ENCODE measurements around the gene ENAH.

The ENAH gene

DNA sequence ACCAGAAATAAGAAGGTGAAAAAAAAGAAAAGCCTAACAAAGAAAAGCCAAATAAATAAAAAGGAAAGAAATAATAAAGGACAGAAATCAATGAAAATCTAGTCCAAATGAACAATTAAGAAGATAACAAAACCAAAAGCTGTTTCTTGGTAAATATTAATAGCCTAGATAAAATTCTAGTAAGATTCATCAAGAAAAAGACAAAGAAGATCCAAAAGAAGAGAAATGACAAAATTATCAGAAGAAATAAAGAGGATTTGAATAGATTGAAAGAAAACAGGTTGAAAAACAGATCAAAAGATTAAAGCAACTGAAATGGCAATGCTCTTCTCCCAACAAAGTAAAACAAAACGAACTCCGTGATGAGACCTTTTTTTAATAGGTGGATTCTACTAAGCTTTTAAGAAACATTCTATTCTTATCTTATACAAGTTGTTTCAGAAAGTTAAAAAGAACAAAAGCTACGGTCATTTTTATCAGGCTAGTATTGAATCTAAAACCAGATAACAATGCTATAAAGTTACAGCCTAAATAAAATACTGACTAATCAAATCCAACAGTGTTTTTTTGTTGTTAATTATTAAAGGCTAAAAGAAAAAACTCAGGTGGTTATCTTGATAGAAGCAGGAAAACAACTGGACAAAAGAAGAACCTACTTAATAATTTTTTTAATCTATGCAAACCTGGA, 50.9 kb downstream of the ENAH start:
- 90% methylated on average over 2 of the region's 3 CpGs for WGBS
- H3K4me1 ChIP-seq (ENCODE audit: insufficient read depth, low read length) = peaks cover 7% of the 10 kb centered on the region
- H3K36me3 ChIP-seq (ENCODE audit: insufficient read depth, low read length) = peaks cover 6% of the 10 kb centered on the region; the same call in 1 of the 2 replicates
- H3K9me3 ChIP-seq (ENCODE audit: insufficient read depth, low read depth, low read length) = peaks cover 7% of the 10 kb centered on the region; the same call in 1 of the 2 replicates
- no peak overlapping the region for H3K9ac ChIP-seq (ENCODE audit: low read depth, low read length)
- H3K4me3 ChIP-seq (ENCODE audit: low read length) = no peak overlapping the region
- no peaks in the 10 kb centered on the region for H3K27me3 ChIP-seq (ENCODE audit: insufficient read depth, low read length)
- no peak overlapping the region for H3K27ac ChIP-seq (ENCODE audit: low read depth, low read length)

DNA sequence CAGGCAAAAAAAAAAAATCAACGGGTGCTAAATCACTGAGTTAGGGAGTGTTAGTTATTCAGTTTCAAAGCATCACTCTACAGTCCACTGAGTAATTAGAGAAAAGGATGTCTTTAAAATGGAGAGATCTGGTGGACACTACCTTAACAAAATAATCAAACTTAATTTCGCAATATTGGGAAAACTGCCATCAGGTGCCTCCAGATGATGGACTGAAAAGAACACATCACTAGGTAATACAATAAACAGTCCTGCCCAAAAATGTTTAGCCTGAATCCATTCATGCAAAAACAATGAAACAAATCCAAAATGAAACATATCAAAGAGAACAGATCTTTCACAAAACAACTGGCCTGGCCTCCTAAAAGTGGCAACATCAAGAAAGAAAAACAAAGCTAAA, 54.1 kb downstream of the ENAH start:
- Histone ChIP-seq H3K9ac (ENCODE audit: low read depth, low read length) (no peak overlapping the region), H3K4me1 (ENCODE audit: insufficient read depth, low read length) (peaks cover 6% of the 10 kb centered on the region; the same call in 1 of the 2 replicates), H3K4me3 (ENCODE audit: low read length) (no peak overlapping the region), H3K27ac (ENCODE audit: low read depth, low read length) (no peak overlapping the region), H3K9me3 (ENCODE audit: insufficient read depth, low read depth, low read length) (peaks cover 7% of the 10 kb centered on the region; the same call in 1 of the 2 replicates), H3K36me3 (ENCODE audit: insufficient read depth, low read length) (peaks cover 13% of the 10 kb centered on the region), H3K27me3 (ENCODE audit: insufficient read depth, low read length) (no peaks in the 10 kb centered on the region)
- 93% methylated on average over 1 of the region's 2 CpGs for WGBS

DNA sequence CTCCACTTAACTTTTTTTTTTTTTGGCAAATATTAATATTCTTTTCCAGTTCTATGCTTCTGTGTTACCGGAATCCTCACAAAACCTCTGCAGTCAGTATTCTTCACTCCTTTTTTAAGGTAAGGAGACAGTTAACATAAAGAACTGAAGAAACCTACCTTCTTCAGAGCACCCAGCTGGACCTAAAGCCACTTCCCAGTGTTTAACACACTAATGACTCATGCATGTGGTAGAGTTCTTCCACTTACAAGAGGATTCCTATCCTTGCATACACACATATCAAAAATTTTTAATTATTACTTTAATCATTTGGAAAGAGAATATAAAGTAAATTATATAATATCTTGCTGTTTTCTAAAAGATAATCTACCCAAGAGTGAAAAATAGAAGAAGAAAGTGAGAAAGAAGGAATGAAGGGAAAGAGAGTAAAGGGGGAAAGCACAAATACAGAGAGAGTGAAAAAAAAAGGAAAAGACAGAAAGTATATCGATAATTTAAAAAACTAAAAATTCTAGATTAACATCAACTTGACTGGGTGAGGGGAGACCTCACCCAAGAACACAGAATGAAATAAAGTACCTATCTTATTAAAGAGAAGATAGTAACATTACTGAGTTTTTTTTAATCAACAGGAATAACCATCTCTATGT, 54.9 kb downstream of the ENAH start:
- peaks cover 13% of the 10 kb centered on the region for H3K36me3 ChIP-seq (ENCODE audit: insufficient read depth, low read length)
- H3K27me3 ChIP-seq (ENCODE audit: insufficient read depth, low read length) = no peaks in the 10 kb centered on the region
- H3K9me3 ChIP-seq (ENCODE audit: insufficient read depth, low read depth, low read length) = peaks cover 7% of the 10 kb centered on the region; the same call in 1 of the 2 replicates
- H3K27ac ChIP-seq (ENCODE audit: low read depth, low read length) = no peak overlapping the region
- H3K4me3 ChIP-seq (ENCODE audit: low read length) = no peak overlapping the region
- H3K4me1 ChIP-seq (ENCODE audit: insufficient read depth, low read length) = no peaks in the 10 kb centered on the region
- no CpG with 5 or more reads among the region's 2 CpGs for WGBS
- no peak overlapping the region for H3K9ac ChIP-seq (ENCODE audit: low read depth, low read length)

DNA sequence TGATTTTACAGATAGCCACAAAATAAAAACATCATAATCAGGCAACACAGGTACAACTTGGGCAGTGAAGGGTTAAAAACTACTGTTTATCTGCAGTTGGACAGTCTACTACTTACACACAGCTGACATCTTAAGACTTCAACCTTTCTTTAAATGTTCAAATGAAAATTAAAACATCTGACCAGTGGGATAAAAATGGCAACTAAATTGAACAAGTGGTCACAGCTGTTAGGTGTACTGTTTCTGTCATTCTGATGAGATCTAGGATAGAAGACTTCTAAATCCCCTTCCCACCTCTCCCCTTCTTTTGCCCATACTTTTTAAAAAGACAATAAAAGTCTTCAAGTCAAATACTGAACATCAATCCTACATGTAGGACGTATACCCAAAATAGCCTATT, 56.2 kb downstream of the ENAH start:
- peaks cover 2% of the 10 kb centered on the region; the same call in 1 of the 2 replicates for H3K9me3 ChIP-seq (ENCODE audit: insufficient read depth, low read depth, low read length)
- H3K4me1 ChIP-seq (ENCODE audit: insufficient read depth, low read length) = no peaks in the 10 kb centered on the region
- no peak overlapping the region for H3K27ac ChIP-seq (ENCODE audit: low read depth, low read length)
- no peak overlapping the region for H3K9ac ChIP-seq (ENCODE audit: low read depth, low read length)
- peaks cover 13% of the 10 kb centered on the region for H3K36me3 ChIP-seq (ENCODE audit: insufficient read depth, low read length)
- WGBS = 94% methylated on average over 1 of the region's 1 CpG
- H3K4me3 ChIP-seq (ENCODE audit: low read length) = no peak overlapping the region
- H3K27me3 ChIP-seq (ENCODE audit: insufficient read depth, low read length) = no peaks in the 10 kb centered on the region

DNA sequence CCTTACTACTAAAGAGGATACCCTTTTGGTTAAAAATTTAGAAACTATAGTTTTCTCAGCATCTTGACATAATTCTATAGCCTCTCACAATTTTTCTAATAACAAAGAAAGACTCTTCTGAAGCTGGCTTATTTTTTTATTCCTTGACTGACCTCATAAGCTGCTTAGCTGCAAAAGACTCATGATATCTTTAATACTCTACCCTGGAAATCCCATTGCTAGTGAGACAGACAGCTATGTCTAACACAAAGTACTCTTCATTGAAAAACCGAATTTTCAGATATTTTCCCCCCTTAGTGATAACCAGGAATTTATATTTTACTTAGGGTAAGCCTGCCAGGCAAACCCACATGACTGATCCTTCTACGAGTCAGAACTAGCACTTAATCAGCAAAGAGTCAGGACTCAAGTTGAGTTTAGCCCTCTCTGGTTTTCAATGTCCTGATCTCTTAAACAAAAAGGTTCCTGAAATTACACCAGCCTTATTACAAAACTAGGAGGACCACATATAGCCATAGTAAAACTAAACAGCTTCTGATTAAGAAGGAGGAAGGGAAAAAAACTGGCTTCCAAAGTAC, 56.9 kb downstream of the ENAH start:
- no peaks in the 10 kb centered on the region for H3K4me1 ChIP-seq (ENCODE audit: insufficient read depth, low read length)
- H3K36me3 ChIP-seq (ENCODE audit: insufficient read depth, low read length) = peaks cover 13% of the 10 kb centered on the region
- no peaks in the 10 kb centered on the region for H3K27me3 ChIP-seq (ENCODE audit: insufficient read depth, low read length)
- no peak overlapping the region for H3K27ac ChIP-seq (ENCODE audit: low read depth, low read length)
- WGBS = 74% methylated on average over 2 of the region's 2 CpGs
- no peaks in the 10 kb centered on the region for H3K9me3 ChIP-seq (ENCODE audit: insufficient read depth, low read depth, low read length)
- no peak overlapping the region for H3K9ac ChIP-seq (ENCODE audit: low read depth, low read length)
- H3K4me3 ChIP-seq (ENCODE audit: low read length) = no peak overlapping the region

DNA sequence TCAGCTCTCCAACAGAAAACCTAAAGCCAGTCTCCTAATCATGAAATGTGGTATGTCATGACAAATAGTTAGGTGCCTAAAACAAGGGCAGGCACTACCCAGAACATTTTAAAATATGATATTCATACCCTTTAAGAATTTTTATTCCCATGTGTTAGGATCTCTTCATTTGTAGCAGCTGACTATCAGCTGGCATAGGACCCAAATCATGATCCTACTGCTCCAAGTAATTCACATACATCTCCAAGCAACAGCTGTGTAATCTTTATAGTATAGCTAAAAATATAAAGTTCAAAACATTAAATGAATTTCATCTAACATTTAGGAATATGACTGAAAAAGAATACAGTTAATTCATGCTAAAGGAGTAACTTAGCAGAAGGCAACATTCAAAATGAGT, 57.5 kb downstream of the ENAH start:
- Histone ChIP-seq H3K9ac (ENCODE audit: low read depth, low read length) (no peak overlapping the region), H3K27ac (ENCODE audit: low read depth, low read length) (no peak overlapping the region)

DNA sequence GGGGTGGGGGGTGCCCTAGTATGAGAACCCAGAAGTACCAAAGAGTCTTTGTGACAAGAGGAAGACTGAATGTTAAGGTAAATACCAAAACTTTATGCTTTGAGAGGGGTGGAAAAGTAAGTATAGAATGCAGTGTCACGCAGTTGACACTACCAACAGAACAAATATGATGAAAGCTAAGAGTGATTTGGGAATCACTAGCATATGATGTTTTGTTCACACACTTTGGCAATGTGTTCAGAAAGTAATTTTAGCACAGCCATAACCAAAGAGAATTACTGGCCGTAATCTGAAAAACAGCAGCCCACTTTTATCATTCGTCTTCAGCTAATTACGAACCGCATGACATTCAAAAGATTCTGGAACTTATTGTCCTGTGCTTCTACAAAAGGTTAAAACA, 59.5 kb downstream of the ENAH start:
- H3K9me3 ChIP-seq (ENCODE audit: insufficient read depth, low read depth, low read length) = no peaks in the 10 kb centered on the region
- no peaks in the 10 kb centered on the region for H3K27me3 ChIP-seq (ENCODE audit: insufficient read depth, low read length)
- H3K9ac ChIP-seq (ENCODE audit: low read depth, low read length) = no peak overlapping the region
- no peak overlapping the region for H3K4me3 ChIP-seq (ENCODE audit: low read length)
- peaks cover 6% of the 10 kb centered on the region; the same call in 1 of the 2 replicates for H3K36me3 ChIP-seq (ENCODE audit: insufficient read depth, low read length)
- 90% methylated on average over 5 of the region's 5 CpGs for WGBS
- peaks cover 12% of the 10 kb centered on the region for H3K4me1 ChIP-seq (ENCODE audit: insufficient read depth, low read length)
- no peak overlapping the region for H3K27ac ChIP-seq (ENCODE audit: low read depth, low read length)

More for the DNA sequence above, 57.5 kb downstream of the ENAH start:
- H3K9me3 ChIP-seq (ENCODE audit: insufficient read depth, low read depth, low read length) = no peaks in the 10 kb centered on the region
- peaks cover 3% of the 10 kb centered on the region; the same call in 1 of the 2 replicates for H3K4me1 ChIP-seq (ENCODE audit: insufficient read depth, low read length)
- H3K36me3 ChIP-seq (ENCODE audit: insufficient read depth, low read length) = peaks cover 12% of the 10 kb centered on the region
- no peak overlapping the region for H3K4me3 ChIP-seq (ENCODE audit: low read length)
- no peaks in the 10 kb centered on the region for H3K27me3 ChIP-seq (ENCODE audit: insufficient read depth, low read length)

DNA sequence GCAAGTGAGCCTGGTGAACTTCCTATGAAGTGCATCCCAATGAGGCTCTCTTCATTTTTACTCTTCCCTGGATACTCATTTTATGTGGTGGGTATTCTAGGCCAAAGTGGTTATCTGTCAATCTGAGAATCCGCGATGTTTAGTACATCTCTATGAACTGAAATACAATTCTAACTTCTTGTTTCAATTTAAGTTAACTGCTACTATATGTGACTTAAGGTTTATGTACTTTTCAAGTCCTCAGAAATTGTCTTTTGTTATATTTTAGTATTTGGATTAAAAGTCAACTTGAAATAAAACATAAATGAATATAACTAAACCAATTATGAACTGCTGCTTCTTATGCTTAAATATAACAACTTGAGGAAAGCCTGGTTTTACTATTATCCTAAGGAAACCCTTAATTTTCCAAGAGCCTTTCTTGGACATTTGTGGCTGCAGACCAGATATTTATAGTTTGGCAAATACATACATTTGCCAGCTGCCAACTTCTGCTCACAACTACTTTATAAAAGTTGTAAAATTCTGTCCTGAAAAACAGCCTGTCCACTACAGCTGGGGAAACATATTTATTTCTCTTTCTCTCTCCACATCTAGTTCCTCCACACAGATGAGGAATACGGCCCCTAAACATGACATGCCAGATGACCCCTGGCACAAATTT, 60.4 kb downstream of the ENAH start:
- Histone ChIP-seq H3K4me1 (ENCODE audit: insufficient read depth, low read length) (peaks cover 20% of the 10 kb centered on the region), H3K36me3 (ENCODE audit: insufficient read depth, low read length) (peaks cover 6% of the 10 kb centered on the region; the same call in 1 of the 2 replicates)
- WGBS = 95% methylated on average over 1 of the region's 3 CpGs

DNA sequence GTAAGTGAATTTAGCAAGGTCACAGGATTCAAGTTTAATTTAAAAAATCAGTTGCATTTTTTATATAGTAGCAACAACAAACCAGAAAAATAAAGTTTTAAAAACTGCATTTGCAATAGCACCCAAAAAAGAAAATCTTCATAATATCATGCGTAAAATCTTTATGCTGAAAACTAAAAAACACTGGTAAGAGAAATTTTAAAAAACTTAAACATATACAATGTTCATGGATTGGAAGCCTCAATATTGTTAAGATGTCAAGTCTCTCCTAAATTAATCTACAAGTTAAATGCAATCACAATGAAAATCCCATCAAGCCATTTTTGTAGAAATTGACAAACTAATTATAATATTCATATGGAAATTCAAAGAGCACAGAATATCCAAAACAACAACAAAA, 65.6 kb downstream of the ENAH start:
- Histone ChIP-seq H3K9me3 (ENCODE audit: insufficient read depth, low read depth, low read length) (no peaks in the 10 kb centered on the region), H3K36me3 (ENCODE audit: insufficient read depth, low read length) (no peaks in the 10 kb centered on the region; the same call in 1 of the 2 replicates), H3K4me3 (ENCODE audit: low read length) (no peak overlapping the region), H3K4me1 (ENCODE audit: insufficient read depth, low read length) (peaks cover 37% of the 10 kb centered on the region), H3K27ac (ENCODE audit: low read depth, low read length) (no peak overlapping the region), H3K9ac (ENCODE audit: low read depth, low read length) (no peak overlapping the region), H3K27me3 (ENCODE audit: insufficient read depth, low read length) (no peaks in the 10 kb centered on the region)
- no CpG with 5 or more reads among the region's 1 CpG for WGBS

More for the DNA sequence above, 60.4 kb downstream of the ENAH start:
- Histone ChIP-seq H3K9ac (ENCODE audit: low read depth, low read length) (no peak overlapping the region), H3K4me3 (ENCODE audit: low read length) (no peak overlapping the region), H3K27ac (ENCODE audit: low read depth, low read length) (no peak overlapping the region), H3K27me3 (ENCODE audit: insufficient read depth, low read length) (no peaks in the 10 kb centered on the region), H3K9me3 (ENCODE audit: insufficient read depth, low read depth, low read length) (no peaks in the 10 kb centered on the region)

DNA sequence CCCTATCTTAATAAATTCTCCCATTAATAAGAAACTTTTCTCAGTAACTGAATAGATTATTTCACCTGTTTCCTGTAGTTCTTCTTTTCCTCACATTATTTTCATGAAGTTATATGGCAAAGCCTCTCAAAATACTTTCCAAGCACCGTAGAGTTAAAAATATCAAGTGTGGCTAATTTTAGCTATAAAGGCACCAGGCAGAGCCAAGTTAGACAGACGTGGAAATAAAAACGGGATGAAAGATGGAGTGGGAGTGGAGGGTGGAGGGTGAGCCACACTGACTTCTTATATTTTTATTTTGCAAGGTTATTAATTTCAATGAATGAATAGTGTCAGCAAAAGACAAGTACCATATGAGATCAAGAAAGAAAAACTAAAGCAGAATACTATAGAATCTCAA, 71.7 kb downstream of the ENAH start:
- Histone ChIP-seq H3K36me3 (ENCODE audit: insufficient read depth, low read length) (no peaks in the 10 kb centered on the region; the same call in 1 of the 2 replicates), H3K27me3 (ENCODE audit: insufficient read depth, low read length) (no peaks in the 10 kb centered on the region), H3K9me3 (ENCODE audit: insufficient read depth, low read depth, low read length) (no peaks in the 10 kb centered on the region), H3K4me1 (ENCODE audit: insufficient read depth, low read length) (peaks cover 58% of the 10 kb centered on the region), H3K27ac (ENCODE audit: low read depth, low read length) (no peak overlapping the region), H3K4me3 (ENCODE audit: low read length) (no peak overlapping the region), H3K9ac (ENCODE audit: low read depth, low read length) (no peak overlapping the region)
- WGBS = 92% methylated on average over 3 of the region's 3 CpGs

Data from HUES64 (cell line).